Measurements from ENCODE around the gene RIMBP2.

The RIMBP2 gene

DNA sequence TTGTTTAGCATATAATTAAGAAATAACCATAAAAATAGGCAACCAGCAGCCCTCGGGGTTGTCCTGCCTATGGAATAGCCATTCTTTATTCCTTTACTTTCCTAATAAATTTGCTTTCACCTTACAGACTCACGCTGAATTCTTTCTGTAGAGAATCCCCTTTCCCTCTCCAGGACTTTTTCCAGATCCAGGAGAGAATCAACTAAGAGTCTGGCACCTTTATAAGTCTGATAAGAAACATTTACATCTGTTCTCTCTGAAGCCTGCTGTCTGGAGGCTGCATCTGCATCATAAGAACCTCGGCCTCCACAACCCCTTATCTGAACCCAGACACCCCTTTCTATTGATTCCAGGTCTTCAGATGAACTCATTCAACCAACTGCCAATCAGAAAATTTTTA, 32.3 kb downstream of the RIMBP2 start:
- no peak for DNase-seq (ENCODE audit: low read depth)

DNA sequence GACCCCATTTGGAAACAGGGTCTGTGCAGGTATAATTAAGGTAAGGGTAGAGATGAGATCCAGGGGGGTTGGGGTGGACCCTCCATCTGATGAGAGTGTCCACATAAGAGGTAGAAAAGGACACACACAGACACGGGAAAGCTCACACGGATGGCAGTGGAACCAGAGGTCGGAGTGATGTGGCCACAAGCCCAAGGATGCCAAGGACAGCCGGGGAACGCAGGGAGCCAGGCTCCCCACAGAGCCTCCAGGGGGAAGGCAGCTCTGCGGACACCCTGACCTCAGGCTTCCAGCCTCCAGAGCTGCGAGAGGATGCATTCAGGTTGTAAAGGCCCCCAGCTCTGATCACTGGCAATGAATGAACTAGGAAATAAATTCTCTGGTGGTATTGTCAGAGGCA, 33.0 kb downstream of the RIMBP2 start:
- DNase-seq (ENCODE audit: low read depth) = no peak

DNA sequence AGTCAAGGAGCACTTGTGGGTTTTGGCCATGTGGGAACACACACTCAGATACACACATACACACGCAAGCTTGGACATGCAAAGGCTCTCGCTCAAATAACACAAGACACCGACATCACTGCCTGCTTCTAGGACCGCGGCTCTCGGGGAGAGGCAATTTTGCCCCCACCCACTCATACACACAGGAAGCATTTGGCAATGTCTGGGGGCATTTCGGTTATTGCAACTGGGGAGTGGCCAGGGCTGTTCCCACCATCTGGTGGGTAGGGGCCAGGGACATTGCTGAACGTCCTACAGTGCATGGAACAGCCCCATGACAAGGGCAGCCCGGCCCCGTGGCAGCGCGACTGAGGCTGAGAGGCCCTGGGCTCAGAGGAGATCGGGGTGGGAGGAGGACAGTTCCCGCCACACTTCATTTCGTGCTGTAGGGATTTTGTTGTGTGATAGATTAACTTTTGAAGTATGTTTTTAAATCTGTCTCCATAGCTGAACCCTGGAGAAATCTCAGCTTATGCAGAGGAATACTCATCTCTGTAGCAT, 35.6 kb downstream of the RIMBP2 start:
- DNase-seq (ENCODE audit: low read depth) = no peak

DNA sequence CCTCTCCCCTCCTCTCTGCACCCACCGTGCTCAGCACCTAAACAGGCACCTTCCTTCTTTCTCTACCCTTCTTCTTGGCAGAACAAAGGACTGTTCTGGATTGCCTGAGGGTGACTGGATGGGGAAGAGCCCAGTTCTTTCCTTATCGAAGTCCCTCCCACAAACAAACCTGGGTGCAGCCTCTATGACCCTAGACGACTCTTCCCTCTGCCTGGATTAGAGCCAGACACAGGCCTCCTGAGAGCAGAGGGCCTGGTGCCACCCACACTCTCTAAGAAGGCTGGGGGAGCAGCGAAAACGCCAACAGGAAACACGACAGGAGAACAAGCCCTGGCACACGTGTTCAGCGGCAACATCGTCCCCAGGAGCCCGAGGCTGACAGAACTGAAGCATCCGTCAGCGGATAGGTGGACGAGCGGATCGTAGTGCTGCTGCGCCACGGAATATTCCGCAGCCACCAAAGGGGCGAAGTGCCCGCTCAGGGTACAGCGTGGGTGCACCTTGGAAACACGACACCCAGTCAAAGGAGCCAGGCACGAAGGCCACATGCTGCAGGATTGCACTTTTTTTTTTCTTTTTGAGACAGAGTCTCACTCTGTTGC, 38.0 kb downstream of the RIMBP2 start:
- no peak for DNase-seq (ENCODE audit: low read depth)

DNA sequence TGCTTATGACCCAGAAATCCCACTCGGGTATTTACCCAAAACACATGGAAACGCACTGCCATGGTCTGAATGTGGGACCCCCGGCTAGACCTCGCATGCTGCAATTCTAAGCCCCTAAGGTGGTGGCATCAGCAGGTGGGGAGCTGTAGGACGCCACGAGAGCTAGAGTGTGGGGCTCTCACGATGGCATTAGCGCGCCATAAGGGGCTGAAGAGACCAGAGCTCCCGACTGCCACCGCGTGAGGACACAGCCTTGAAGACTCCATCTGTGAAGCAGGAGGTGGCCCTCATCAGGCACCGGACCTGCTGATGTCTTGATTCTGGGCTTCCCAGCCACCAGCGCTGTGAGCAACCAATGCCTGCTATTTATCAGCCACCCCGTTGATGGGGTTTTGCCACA, 40.3 kb downstream of the RIMBP2 start:
- no peak for DNase-seq (ENCODE audit: low read depth)

DNA sequence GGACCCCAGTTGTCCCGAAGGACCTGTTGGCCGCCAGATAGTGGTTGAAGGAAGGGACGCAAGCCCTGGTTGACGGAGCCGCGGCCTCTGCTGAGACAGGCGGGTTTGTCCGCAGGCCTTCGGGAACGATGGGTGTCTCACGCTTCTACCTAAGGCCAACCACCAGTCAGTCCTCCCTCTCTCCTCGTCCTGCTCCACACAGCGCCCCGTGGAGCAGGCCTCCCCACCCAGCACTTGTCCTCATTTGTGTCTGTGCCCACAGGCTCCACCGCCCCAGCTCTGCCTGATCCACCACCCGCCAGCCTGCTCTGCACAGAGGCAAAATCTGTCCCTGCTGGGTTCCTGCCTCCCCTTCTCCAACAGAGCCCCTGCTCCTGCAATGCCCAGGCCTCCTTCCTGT, 41.0 kb downstream of the RIMBP2 start:
- DNase-seq (ENCODE audit: low read depth) = no peak

DNA sequence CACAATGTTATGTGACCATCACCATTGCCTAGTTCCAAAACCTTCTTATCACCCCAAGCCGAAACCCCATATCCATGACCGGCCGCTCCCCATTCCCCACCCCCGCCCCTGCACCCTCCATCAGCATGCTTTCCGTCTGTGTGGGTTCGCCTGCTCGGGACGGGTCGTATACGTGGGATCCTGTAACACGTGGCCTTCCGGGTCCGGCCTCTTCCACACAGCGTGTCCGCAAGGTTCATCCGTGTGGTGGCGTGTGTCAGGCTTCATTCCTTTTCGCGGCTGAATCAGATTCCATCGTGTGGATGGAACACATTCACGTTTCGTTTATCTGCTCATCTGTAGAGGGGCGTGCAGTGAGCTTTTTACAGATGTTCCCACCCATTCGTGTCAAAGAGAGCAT, 41.4 kb downstream of the RIMBP2 start:
- DNase-seq (ENCODE audit: low read depth) = no peak

DNA sequence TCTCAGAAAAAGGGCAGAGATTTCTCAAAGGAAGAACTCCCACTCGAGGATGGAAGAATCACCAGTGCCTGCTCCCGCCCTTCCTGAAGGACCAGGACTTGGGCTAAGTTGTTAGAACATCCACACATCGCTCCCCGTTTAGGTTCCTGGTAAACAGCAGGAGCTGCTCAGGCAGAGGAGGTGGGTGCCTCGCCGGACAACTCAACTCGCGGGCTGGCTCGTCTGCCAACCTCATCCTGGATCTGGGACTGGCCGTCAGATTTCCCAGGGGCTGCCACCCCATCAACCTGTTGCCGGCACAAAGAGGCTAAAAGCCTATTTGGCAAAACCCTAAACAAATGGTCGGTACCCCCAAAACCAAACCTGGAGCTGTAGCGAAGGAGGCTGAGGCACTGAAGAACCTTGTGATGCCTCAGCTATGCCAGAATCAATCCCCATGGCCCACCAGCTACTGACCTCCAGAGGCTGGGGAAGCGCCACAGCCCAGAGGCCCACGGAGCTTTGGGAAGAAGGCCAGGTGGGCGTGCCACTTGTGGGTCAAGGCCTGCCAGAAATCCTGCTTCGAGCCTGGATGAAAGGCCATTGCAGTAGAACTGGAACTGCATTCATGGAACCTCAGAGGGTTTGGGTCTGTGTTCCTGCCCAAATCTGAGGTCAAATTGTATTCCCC, 42.9 kb downstream of the RIMBP2 start:
- DNase-seq (ENCODE audit: low read depth) = no peak

DNA sequence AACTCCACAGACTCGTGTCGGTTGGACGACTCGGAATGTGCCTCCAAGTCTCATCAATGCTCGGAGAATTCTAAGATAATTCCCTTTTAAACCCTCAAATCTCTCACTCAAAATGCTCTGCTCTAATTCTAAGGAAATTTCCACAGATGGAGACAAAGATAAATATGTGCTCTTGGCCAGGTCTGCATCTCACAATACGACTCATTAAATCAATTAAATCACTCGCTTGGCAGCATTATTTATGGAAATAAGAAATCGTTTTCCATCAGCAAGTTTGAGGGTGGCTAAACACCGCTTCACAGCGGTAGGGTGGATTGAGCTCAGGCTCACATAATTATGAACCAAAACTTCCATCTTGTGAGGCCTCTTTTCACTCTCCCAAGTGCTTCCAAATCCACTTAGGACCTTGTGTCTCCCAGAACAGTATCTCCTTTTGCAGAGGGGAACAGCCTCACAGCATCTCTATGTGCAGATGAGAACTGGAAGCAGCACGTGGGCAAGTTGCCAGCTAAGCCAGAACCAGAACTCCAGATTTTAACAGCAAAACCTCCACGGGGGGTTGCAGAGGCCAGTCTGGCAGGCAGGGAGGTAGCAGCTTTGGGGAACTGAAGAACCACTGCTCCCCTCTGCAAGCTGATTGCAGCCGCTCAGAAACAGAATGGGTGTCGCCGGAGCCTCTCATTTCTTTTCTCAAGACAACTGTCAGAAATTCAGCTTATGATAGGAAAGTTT, 43.8 kb downstream of the RIMBP2 start:
- no peak for DNase-seq (ENCODE audit: low read depth)

DNA sequence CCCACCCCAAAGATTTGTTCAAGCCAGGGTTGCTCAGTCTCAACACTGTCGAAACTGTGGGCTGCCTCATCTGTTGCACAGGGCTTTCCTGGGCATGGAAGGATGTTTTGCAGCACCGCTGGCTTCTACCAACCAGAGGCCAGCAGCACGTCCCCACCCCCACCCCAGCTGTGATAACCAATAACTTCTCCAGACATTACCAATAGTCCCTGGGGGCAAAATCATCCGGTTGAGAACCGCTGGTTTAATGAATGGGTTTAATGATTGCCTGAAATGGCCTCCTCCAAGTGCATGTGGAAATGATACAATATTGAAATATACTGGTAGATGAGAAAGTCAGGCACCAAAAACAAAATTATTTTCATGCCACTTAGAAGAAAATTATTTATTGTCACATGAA, 44.5 kb downstream of the RIMBP2 start:
- no peak for DNase-seq (ENCODE audit: low read depth)

DNA sequence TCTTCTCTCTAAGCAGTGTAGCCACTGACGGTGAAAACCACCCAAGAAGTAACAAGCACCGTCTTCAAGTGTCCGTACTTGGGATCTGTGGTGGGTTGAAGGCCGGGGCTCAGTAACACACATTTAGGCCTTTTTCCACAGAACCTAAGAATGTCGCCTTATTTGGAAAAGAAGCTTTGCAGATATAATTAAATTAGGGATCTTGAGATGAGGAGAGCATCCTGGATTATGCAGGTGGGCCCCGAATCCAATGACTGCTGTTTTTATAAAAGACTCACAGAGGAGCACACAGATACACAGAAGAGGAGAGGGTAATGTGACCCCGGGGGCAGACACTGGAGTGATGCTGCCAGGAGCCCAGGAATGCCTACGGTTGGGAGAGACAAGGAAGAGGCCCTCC, 46.3 kb downstream of the RIMBP2 start:
- DNase-seq (ENCODE audit: low read depth) = no peak

DNA sequence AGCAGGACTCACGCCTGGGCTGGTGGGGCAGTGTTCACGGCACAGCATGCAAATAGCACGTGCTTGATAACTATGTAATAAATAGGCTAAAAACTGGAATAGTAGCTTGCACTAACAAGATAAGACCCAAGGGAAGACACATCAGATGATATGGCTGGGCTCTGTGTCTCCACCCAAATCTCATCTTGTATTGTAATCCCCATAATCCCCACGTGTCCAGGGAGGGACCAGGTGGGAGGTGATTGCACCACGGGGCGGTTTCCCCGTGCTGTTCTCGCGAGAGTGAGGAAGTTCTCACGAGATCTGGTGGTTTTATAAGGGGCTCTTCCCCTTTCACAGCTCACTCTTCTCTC, 46.9 kb downstream of the RIMBP2 start:
- DNase-seq (ENCODE audit: low read depth) = no peak

DNA sequence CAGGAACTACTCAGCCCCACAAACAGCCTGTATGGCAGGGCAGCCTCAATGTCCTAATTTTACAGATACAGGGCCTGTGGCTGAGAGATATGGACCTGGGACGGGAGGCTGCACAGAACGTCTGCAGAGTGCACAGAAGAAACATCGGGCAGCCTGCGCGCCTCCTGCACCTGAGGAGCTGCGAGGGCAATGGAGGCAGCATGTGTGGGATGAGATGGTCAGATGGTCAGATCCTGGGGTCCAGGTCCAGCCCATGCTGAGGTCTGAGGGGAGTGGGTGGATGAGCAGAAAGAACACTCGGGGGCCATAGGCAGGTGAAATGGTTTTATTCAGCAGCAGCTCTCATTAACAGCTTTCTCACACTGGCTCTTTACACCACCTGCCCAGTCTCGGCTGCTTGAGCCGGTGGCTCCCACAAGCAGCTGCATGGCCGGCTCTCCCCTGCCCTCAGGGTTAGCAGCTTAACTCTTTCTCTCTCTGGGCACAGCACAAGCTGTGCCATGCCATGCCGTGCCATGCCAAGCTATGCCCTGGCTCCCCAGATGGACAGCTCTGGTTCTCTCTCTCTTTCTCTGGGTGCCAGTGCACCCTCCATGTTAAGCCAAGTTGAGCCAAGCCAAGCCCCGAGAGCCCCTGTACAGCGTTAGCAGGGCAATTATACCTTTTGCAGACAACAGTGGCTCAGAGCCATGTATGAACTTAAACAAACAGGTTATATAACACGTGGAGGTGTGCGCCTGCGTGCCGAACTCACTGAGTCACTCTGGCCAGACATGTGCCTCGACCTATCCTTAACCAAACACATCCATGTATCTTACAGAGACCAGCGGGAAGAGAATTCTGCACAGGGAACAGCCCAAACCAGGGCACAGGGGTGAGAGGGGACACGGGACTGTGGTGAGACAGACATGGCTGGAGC, 47.6 kb downstream of the RIMBP2 start:
- DNase-seq (ENCODE audit: low read depth) = no peak

DNA sequence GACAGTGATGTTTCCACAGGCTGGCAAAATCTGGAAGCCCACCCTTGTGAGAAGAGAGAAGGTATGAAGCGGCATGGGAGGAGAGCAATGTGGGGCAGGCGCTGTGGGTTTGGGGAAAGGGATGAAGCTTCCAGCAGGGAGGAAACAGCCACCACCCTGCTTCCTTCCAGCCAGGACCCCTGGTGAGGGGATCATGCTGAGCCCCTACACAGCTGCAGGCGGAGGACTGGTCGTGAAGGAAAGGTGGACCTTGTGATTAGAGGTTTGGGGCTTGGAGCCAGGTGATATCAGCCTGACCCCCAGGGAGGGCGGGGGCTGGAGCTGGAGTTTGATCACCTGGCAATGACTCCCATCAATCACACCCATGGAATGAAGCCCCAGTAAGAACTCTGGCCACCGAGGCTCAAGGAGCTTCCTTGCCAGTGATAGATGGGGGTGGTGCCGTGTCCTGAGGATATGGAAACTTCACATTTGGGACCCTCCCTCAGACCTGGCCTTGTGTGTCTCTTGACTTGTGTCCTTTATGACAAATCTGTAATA, 48.6 kb downstream of the RIMBP2 start:
- no peak for DNase-seq (ENCODE audit: low read depth)

DNA sequence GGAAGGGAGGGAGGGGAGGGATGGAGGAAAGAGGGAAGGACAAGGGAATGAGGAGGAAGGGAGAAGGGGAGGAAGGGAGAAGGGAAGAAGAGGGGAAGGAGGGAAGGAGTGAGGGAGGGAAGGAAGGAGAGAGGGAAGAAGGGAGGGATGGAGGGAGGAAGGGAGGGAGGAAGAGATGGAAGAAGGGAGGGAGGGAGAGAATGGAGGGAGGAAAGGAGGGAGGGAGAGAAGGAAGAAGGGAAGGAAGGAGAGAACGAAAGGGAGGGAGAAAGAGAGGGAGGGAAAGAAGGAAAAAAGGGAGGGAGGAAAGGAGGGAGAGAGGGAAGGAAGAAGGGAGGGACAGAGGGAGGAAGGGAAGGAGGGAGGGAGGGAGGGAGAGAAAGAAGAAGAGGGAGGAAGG, 49.5 kb downstream of the RIMBP2 start:
- DNase-seq (ENCODE audit: low read depth) = no peak

DNA sequence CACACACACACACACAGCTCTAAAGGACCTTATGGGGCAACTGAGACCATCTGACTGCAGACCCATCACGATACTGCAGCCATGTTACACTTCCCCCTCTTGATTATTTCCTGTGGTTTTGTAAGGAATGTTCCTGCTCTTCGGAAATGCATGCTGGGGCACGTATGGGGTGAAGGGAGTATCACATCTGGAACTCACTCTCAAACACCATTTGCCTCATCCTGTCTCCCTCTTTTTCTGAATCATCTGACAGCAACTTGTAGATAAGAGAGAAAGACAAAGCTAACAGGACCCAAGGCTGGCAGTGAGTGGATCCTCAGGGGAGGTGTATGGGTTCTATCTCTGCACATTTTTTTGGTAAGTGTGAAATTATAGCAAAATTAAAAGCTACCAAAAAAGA, 50.3 kb downstream of the RIMBP2 start:
- DNase-seq (ENCODE audit: low read depth) = no peak

DNA sequence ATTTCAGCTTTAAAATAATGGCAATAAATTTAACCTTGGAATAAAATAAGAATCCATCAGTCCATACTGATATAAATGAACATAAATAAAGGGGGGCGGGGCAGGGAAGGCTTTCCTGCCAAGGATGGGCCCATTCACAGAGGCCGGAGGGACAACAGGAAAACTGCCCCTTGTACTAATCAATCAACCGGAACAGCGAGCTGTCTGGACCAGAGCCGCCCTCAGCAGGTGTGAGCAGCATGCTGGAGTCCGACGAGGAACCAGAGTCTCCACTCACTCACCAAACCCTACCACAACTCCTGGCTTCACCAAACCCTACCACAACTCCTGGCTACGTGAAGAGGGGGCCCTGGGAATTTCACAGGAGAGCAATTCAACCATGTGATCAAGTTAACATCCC, 51.3 kb downstream of the RIMBP2 start:
- DNase-seq (ENCODE audit: low read depth) = no peak

DNA sequence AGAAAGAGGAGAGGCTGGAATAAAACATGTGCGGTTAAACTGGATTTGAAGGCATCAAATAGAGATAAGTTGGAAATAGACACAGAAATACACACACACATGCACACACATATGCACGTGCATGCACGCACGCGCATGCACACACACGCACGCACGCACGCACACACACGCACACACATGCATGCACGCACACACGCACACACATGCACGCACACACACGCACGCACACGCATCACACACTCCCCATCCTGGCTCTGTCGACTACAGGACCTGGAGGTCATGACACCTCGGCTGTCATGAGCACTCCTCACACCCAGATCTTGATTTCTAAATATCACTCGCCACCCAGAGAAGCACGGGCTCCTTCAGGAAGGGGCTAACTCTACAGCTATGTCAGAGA, 51.8 kb downstream of the RIMBP2 start:
- no peak for DNase-seq (ENCODE audit: low read depth)

DNA sequence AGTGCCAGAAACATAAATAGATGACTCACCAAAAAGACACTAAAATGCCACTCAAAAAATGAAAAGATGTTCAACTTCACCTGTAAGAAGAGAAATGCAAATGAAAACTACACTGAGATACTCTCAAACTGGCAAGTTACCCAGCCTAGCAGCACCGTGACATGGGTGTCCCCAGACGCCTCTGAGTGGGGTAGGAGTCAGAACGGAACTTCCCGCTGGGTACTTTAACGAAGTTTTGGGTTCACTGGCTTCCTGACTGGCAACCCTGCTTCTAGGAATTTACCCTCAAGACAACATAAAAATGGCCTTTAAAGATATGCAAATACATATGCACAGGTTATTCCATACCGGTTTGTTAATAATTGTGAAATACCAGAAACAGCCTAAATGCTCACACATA, 52.6 kb downstream of the RIMBP2 start:
- DNase-seq (ENCODE audit: low read depth) = no peak

DNA sequence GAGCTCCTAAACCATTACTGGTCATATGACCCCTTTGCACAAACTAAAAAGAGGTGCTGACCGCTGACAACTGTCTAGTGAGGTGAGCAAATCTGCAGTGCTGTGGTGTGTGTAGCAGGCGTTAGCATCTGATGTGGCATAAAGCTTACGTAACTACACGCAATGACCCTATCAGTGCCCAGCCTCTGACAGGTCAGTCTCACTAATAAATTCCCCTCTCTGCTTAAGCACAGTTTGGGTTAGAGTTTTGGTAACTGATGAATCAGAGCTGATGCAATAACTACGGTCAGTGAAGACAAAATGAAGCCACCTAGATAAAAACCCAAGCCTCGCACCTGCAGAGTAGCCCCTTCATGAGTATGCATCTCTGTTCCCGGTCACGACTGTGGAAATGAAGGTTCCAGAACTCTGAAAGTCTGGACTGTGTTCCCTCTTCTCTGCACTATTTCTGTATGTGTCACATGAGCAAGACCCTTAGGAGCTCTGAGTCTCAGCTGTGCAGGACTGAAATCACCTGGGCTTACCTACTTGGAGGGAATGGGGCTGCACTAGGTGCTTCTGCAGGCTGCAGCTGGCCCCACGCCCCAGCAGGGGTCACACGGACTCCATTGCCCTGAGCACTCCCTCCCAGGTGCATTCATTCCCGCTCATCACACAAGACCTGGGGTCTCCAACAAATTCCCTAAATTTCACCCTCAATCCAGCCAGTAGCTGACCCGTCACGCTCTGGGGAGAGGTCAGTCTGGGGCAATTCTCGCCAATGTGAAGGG, 54.4 kb downstream of the RIMBP2 start:
- no peak for DNase-seq (ENCODE audit: low read depth)

DNA sequence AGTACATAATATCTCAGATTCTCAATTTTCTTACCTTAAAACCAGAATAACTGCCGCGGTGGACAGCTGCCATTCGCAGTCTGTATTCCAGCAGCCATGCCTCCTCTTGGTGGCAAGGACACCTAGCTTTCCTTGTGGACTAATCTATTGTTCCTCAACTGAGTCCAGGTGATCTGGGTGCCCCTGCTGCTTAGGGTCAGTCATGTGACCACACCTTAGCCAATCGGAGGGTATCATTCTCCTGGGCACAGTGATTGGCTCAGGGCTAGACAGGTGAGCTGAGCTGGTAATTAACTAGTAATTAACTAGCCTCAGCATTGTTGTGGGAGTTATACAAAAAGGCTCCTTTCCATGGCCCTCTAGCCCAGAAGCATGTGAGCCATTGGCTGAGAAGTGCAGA, 55.0 kb downstream of the RIMBP2 start:
- DNase-seq (ENCODE audit: low read depth) = no peak
